ENCODE results near the gene CDRT4. TPM values are rescaled to one million over a fixed set of nuclear protein-coding genes. Genes with fewer than 3 reads are reported as not detected.

Gene CDRT4
- total and polyA plus RNA-seq, 5 donors from 2014 or later, result 0.22 to 21.0 (median 1.6) TPM

GRCh38 chr17:15414532-15415306 is 52.7 kb downstream of the CDRT4 start:
- Histone ChIP-seq H3K36me3 (ENCODE audit: control insufficient read depth, insufficient read depth, low read length) (no peaks in the 10 kb centered on the region), H3K27ac (ENCODE audit: insufficient read depth, low read length, poor library complexity, severe bottlenecking) (no peak overlapping the region), H3K27me3 (ENCODE audit: control insufficient read depth, insufficient read depth, low read length) (no peaks in the 10 kb centered on the region), H3K4me3 (ENCODE audit: low read depth, low read length) (no peak overlapping the region), H3K4me1 (ENCODE audit: control insufficient read depth, insufficient read depth, low read length, poor library complexity, severe bottlenecking) (no peaks in the 10 kb centered on the region), H3K9me3 (ENCODE audit: control insufficient read depth in 2 of 2, low read length in 2 of 2) (no peaks in the 10 kb centered on the region)
- Mint-ChIP-seq H3K9me3 (no peaks in the 10 kb centered on the region), H3K36me3 (no peaks in the 10 kb centered on the region), H3K4me3 (no peak overlapping the region), H3K27me3 (no peaks in the 10 kb centered on the region), H3K27ac (no peak overlapping the region), H3K4me1 (peaks cover 0 to 3% (median 1%) of the 10 kb centered on the region in 4 donors)
- ATAC-seq (ENCODE audit: low read depth in 2 of 2), result no peak
- no peak for DNase-seq

DNA sequence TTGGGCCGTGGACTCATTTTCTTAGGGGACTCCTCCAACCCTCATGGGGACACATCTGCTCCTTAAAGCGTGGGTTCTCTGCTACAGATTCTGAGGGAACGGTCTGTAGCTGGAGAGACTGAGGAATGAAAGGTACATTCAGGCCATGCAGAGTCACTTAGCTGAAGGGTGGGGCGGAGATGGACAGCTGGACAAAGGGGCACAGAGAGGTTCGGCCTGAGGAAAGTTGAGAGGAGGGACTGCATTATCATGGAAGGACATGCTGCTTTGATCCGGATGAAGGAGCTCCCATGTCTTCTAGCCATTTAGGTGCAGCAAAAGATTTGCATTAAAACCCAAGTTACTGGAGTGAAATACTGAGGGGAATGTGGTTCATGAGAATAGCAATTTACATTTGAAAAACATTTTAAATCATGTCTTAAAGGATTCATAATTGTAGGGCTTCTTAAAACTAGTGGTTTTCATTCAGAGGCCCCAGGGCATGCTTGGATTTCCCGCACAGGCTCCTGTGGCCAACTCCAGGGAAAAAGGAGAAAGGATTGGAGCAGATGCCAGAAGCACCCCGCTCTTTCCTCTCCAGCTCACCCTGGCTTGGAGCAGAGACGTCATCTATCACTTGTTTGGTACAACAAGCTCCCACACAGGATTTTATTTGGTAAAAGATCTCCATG is 54.2 kb downstream of the CDRT4 start:
- Mint-ChIP-seq H3K4me3 (no peak overlapping the region), H3K9me3 (no peaks in the 10 kb centered on the region), H3K27ac (no peak overlapping the region), H3K27me3 (no peaks in the 10 kb centered on the region), H3K36me3 (no peaks in the 10 kb centered on the region), H3K4me1 (peaks cover 0 to 3% (median 1%) of the 10 kb centered on the region in 4 donors)
- Histone ChIP-seq H3K4me3 (ENCODE audit: low read depth, low read length) (no peak overlapping the region), H3K4me1 (ENCODE audit: control insufficient read depth, insufficient read depth, low read length, poor library complexity, severe bottlenecking) (no peaks in the 10 kb centered on the region), H3K36me3 (ENCODE audit: control insufficient read depth, insufficient read depth, low read length) (no peaks in the 10 kb centered on the region), H3K9me3 (ENCODE audit: control insufficient read depth in 2 of 2, low read length in 2 of 2) (no peaks in the 10 kb centered on the region), H3K27ac (ENCODE audit: insufficient read depth, low read length, poor library complexity, severe bottlenecking) (no peak overlapping the region), H3K27me3 (ENCODE audit: control insufficient read depth, insufficient read depth, low read length) (no peaks in the 10 kb centered on the region)
- ATAC-seq (ENCODE audit: low read depth in 2 of 2), result no peak
- no peak for DNase-seq

DNA sequence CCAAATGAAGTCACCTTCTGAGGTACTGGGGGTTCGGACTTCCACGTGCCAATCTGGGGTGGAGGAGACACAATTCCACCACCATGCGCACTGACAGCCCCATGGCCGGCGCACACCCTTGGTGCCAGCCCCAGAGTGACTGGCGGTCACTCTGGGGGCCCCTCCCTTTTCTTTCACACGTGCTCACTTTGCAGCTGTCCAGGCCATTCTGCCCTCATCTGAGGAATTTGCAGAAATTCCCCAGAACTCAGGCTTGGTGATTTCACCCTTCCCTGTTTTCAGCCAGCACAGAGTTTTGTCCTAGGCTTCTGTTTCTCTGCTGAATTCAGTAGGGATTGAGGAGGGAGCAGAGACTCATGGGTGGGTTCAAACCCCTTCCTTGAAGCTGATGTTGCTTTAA is 54.8 kb downstream of the CDRT4 start:
- no peaks in the 10 kb centered on the region for H3K9me3 Mint-ChIP-seq
- no peaks in the 10 kb centered on the region for H3K36me3 ChIP-seq (ENCODE audit: control insufficient read depth, insufficient read depth, low read length)

DNA sequence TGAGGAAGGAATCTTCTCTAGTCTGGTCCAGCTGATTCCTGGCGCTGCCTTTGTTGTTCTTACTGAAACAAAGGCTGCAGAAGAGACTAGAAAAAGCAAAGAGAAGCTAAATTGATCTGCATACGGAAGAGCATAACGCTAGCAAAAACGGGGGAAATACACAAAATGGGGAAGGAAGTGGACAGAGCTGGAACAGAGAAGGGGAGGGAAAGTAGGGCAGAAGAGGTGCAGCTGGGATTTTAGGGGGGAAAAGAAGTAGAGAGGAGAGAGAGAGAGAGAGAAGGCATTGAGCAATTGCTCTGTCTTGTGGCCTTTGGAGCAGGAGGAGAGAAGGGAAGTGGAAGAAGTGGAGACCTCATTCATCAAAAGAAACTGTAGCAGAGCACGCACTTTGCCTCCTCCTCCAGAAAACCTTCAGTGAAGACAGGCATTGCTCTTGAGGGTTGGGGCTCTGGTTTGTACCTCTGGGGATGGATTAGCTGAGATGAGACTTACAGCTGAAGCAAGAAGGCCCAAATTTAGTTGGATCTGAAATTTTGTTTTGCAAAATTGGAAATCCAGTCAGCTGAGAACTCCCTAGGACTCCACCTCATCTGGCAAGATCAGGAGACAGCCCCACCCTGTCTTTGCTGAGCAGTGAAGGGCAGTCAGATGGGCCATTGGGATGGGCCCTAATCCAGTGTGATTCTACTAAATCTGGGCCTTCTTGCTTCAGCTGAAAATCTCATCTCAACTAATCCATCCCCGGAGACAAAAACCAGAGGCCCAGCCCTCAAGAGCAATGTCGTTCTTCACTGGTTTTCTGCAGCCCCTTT is 55.8 kb downstream of the CDRT4 start:
- no peak for ATAC-seq (ENCODE audit: low read depth in 2 of 2)
- DNase-seq, result no peak
- H3K9me3 Mint-ChIP-seq, result no peaks in the 10 kb centered on the region
- no peak overlapping the region for H3K4me3 Mint-ChIP-seq
- H3K27me3 Mint-ChIP-seq, result no peaks in the 10 kb centered on the region
- no peaks in the 10 kb centered on the region for H3K9me3 ChIP-seq (ENCODE audit: control insufficient read depth in 2 of 2, low read length in 2 of 2)
- no peak overlapping the region for H3K27ac Mint-ChIP-seq
- H3K27ac ChIP-seq (ENCODE audit: insufficient read depth, low read length, poor library complexity, severe bottlenecking), result no peak overlapping the region
- H3K36me3 ChIP-seq (ENCODE audit: control insufficient read depth, insufficient read depth, low read length), result no peaks in the 10 kb centered on the region
- peaks cover 0 to 3% (median 1%) of the 10 kb centered on the region in 4 donors for H3K4me1 Mint-ChIP-seq
- no peaks in the 10 kb centered on the region for H3K27me3 ChIP-seq (ENCODE audit: control insufficient read depth, insufficient read depth, low read length)
- no peak overlapping the region for H3K4me3 ChIP-seq (ENCODE audit: low read depth, low read length)
- H3K36me3 Mint-ChIP-seq, result no peaks in the 10 kb centered on the region
- no peaks in the 10 kb centered on the region for H3K4me1 ChIP-seq (ENCODE audit: control insufficient read depth, insufficient read depth, low read length, poor library complexity, severe bottlenecking)

More for the DNA sequence above, 54.8 kb downstream of the CDRT4 start:
- Mint-ChIP-seq H3K36me3 (no peaks in the 10 kb centered on the region), H3K27ac (no peak overlapping the region), H3K4me1 (peaks cover 0 to 3% (median 1%) of the 10 kb centered on the region in 4 donors), H3K4me3 (no peak overlapping the region), H3K27me3 (no peaks in the 10 kb centered on the region)
- Histone ChIP-seq H3K27me3 (ENCODE audit: control insufficient read depth, insufficient read depth, low read length) (no peaks in the 10 kb centered on the region), H3K4me3 (ENCODE audit: low read depth, low read length) (no peak overlapping the region), H3K9me3 (ENCODE audit: control insufficient read depth in 2 of 2, low read length in 2 of 2) (no peaks in the 10 kb centered on the region), H3K4me1 (ENCODE audit: control insufficient read depth, insufficient read depth, low read length, poor library complexity, severe bottlenecking) (no peaks in the 10 kb centered on the region), H3K27ac (ENCODE audit: insufficient read depth, low read length, poor library complexity, severe bottlenecking) (no peak overlapping the region)
- DNase-seq (no peak), ATAC-seq (ENCODE audit: low read depth in 2 of 2) (no peak)

DNA sequence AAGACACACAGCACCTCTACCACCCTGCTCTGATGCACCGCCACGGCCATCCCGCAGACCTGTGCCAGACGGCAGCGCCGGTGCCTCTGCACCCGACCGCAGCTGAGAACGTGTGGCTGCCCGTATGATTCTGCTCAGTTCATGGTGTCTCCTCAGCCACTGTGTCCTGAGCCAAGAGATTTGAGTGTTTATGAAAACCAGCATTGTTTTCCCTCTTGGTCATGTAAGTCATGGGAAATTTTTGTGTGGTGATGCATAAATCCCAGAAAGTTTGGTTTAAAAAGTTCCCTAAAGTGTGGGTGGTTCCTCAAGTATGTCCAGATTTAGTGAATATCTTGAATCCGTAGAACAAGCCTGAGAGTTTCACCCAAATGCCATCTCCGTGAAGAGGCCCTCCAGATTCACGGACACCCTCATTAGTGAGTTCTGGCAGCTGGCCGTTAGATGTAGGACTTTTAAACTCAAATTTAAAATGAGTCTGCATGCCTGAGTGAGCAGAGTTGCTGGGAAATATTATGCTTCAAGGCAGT is 57.6 kb downstream of the CDRT4 start:
- Histone ChIP-seq H3K36me3 (ENCODE audit: control insufficient read depth, insufficient read depth, low read length) (no peaks in the 10 kb centered on the region), H3K9me3 (ENCODE audit: control insufficient read depth in 2 of 2, low read length in 2 of 2) (no peaks in the 10 kb centered on the region), H3K27ac (ENCODE audit: insufficient read depth, low read length, poor library complexity, severe bottlenecking) (no peak overlapping the region), H3K27me3 (ENCODE audit: control insufficient read depth, insufficient read depth, low read length) (no peaks in the 10 kb centered on the region), H3K4me3 (ENCODE audit: low read depth, low read length) (no peak overlapping the region), H3K4me1 (ENCODE audit: control insufficient read depth, insufficient read depth, low read length, poor library complexity, severe bottlenecking) (no peaks in the 10 kb centered on the region)
- Mint-ChIP-seq H3K27me3 (no peaks in the 10 kb centered on the region), H3K36me3 (no peaks in the 10 kb centered on the region), H3K4me3 (peak overlapping the region in 1 of 4 donors; percentile 42), H3K9me3 (no peaks in the 10 kb centered on the region), H3K4me1 (peaks cover 0 to 3% (median 1%) of the 10 kb centered on the region in 4 donors), H3K27ac (no peak overlapping the region)
- no peak for DNase-seq
- ATAC-seq (ENCODE audit: low read depth in 2 of 2), result no peak

GRCh38 chr17:15408803-15409202 is 58.6 kb downstream of the CDRT4 start:
- Mint-ChIP-seq H3K27me3 (no peaks in the 10 kb centered on the region), H3K9me3 (no peaks in the 10 kb centered on the region), H3K4me1 (peaks cover 0 to 3% (median 1%) of the 10 kb centered on the region in 4 donors), H3K4me3 (no peak overlapping the region), H3K36me3 (no peaks in the 10 kb centered on the region), H3K27ac (peak overlapping the region in 1 of 3 donors; percentile 42)
- Histone ChIP-seq H3K27ac (ENCODE audit: insufficient read depth, low read length, poor library complexity, severe bottlenecking) (no peak overlapping the region), H3K4me1 (ENCODE audit: control insufficient read depth, insufficient read depth, low read length, poor library complexity, severe bottlenecking) (no peaks in the 10 kb centered on the region), H3K27me3 (ENCODE audit: control insufficient read depth, insufficient read depth, low read length) (no peaks in the 10 kb centered on the region), H3K9me3 (ENCODE audit: control insufficient read depth in 2 of 2, low read length in 2 of 2) (no peaks in the 10 kb centered on the region), H3K4me3 (ENCODE audit: low read depth, low read length) (no peak overlapping the region), H3K36me3 (ENCODE audit: control insufficient read depth, insufficient read depth, low read length) (no peaks in the 10 kb centered on the region)
- ATAC-seq (ENCODE audit: low read depth in 2 of 2), result no peak
- DNase-seq, result no peak

GRCh38 chr17:15406081-15406480 is 61.3 kb downstream of the CDRT4 start:
- Mint-ChIP-seq H3K4me1 (no peaks in the 10 kb centered on the region), H3K4me3 (no peak overlapping the region)
- H3K27me3 ChIP-seq (ENCODE audit: control insufficient read depth, insufficient read depth, low read length), result no peaks in the 10 kb centered on the region

More at GRCh38 chr17:15406081-15406480, 61.3 kb downstream of the CDRT4 start:
- H3K4me1 ChIP-seq (ENCODE audit: control insufficient read depth, insufficient read depth, low read length, poor library complexity, severe bottlenecking), result no peaks in the 10 kb centered on the region
- H3K9me3 Mint-ChIP-seq, result no peaks in the 10 kb centered on the region
- H3K9me3 ChIP-seq (ENCODE audit: control insufficient read depth in 2 of 2, low read length in 2 of 2), result no peaks in the 10 kb centered on the region
- H3K27ac Mint-ChIP-seq, result no peak overlapping the region
- DNase-seq, result no peak
- no peak overlapping the region for H3K4me3 ChIP-seq (ENCODE audit: low read depth, low read length)
- peaks cover 7% of the 10 kb centered on the region for H3K27me3 Mint-ChIP-seq
- H3K36me3 Mint-ChIP-seq, result no peaks in the 10 kb centered on the region
- no peaks in the 10 kb centered on the region for H3K36me3 ChIP-seq (ENCODE audit: control insufficient read depth, insufficient read depth, low read length)
- H3K27ac ChIP-seq (ENCODE audit: insufficient read depth, low read length, poor library complexity, severe bottlenecking), result no peak overlapping the region
- ATAC-seq (ENCODE audit: low read depth in 2 of 2), result no peak
